Mucosa of rectum (tissue), 2 donors: ENCODE results near the gene NRXN3.

Source experiments
- H3K27ac ChIP-seq, 2 donors: one replicate each; pipeline ENCODE4 v1.7.0; 2013; ENCODE audit warnings: inconsistent platforms in 2 of 2, low read depth in 2 of 2, low read length in 2 of 2
- H3K27me3 ChIP-seq, 2 donors: one replicate each; pipeline ENCODE4 v1.7.0; 2013; ENCODE audit warnings: low read length in 2 of 2; ENCODE audit not compliant: control insufficient read depth in 2 of 2, insufficient read depth in 2 of 2
- H3K36me3 ChIP-seq, 2 donors: one replicate each; pipeline ENCODE4 v1.7.0; 2013; ENCODE audit warnings: low read length in 2 of 2; ENCODE audit not compliant: control insufficient read depth in 2 of 2, insufficient read depth in 2 of 2
- H3K4me1 ChIP-seq, 2 donors: one replicate each; pipeline ENCODE4 v1.7.0; 2013; ENCODE audit warnings: low read length in 2 of 2, mild to moderate bottlenecking in 1 of 2; ENCODE audit not compliant: control insufficient read depth in 2 of 2, insufficient read depth in 2 of 2
- H3K4me3 ChIP-seq, 2 donors: one replicate each; pipeline ENCODE4 v1.7.0; 2013; ENCODE audit warnings: low read length in 2 of 2
- H3K9ac ChIP-seq, 2 donors: one replicate each; pipeline ENCODE4 v1.7.0; 2013; ENCODE audit warnings: low read length in 2 of 2, low read depth in 1 of 2, mild to moderate bottlenecking in 1 of 2
- H3K9me3 ChIP-seq, 2 donors: one replicate each; pipeline ENCODE4 v1.7.0; 2013; ENCODE audit warnings: low read length in 2 of 2; ENCODE audit not compliant: control insufficient read depth in 2 of 2
- donor health status: healthy.
- donor health status: Normal muscosa, but diverticular disease.

NRXN3 gene

DNA sequence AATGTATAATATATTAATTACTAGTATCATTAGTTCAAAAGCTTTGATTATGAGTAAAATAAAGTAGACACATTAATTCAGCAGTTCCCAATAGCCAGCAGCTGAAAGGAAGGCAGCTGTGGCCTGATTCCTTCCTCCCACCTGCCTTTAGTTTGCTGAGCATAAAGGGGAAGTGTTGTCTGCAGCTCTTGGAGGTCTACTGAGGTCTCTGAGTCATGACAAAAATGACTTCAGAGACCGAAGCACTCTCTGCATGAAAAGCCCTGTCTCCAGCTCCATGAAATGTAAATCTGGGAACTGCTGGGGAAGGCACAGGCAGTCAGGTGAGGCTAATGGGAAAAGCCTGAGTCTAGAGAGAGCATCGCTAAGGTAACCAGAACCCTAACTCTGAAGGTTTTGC, 165.4 kb downstream of the NRXN3 start:
- Histone ChIP-seq H3K4me1 (no peaks in the 10 kb centered on the region), H3K9me3 (no peaks in the 10 kb centered on the region), H3K9ac (no peak overlapping the region), H3K36me3 (no peaks in the 10 kb centered on the region), H3K27ac (no peak overlapping the region), H3K4me3 (no peak overlapping the region), H3K27me3 (no peaks in the 10 kb centered on the region)

DNA sequence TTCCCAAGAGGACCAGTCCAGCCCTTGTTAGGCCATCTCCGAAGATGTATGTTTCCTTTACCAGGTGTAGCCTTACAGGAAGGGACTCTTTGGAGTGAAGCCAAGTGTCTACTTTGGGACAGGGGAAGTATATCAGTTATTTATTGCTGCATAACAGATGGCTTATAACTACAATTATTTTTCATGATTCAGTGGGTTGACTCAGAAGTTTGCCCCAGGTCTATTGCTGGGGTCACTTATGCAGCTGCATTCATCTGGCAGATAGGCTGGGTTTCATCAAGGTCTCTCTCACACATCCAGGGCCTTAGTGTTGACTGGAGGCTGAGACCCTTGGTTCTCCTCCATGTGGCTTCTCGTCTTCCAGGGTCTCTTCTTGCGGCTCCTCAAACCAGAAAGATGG, 170.1 kb downstream of the NRXN3 start:
- no peaks in the 10 kb centered on the region for H3K9me3 ChIP-seq
- H3K9ac ChIP-seq = no peak overlapping the region
- H3K4me1 ChIP-seq = no peaks in the 10 kb centered on the region
- no peaks in the 10 kb centered on the region for H3K27me3 ChIP-seq
- H3K27ac ChIP-seq = no peak overlapping the region
- H3K36me3 ChIP-seq = no peaks in the 10 kb centered on the region
- no peak overlapping the region for H3K4me3 ChIP-seq

DNA sequence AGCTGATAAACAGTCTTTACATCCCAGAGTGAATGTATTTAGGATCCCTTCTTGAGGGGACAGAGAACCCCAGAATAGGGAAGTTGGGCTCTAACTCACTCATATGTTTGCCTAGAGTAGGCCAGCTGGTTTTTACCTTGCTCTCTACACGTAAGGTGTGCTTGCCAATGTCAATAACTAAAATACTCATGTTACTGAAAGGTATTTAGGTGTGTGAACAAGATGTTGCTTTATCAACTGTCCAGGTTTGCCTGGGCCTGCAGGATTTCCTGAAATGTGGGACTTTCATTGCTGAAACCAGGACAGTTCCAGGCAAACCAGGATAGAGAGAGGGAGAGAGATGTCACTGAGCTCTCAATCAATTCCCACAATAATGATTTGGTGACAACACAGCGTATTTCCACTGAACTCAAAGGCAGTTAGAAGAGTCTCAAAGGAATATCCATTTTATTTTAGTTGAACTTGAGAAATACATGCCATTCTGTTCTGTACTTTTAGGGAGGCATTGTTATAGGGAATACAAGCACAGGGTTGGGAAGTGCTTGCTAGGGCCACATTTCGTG, 171.7 kb downstream of the NRXN3 start:
- no peaks in the 10 kb centered on the region for H3K9me3 ChIP-seq
- peaks cover 0 to 3% of the 10 kb centered on the region in 2 donors for H3K27me3 ChIP-seq
- no peak overlapping the region for H3K9ac ChIP-seq
- H3K27ac ChIP-seq = no peak overlapping the region
- H3K36me3 ChIP-seq = no peaks in the 10 kb centered on the region
- H3K4me3 ChIP-seq = no peak overlapping the region
- no peaks in the 10 kb centered on the region for H3K4me1 ChIP-seq

GRCh38 chr14:78342879-78343278, 172.7 kb downstream of the NRXN3 start:
- Histone ChIP-seq H3K27ac (no peak overlapping the region), H3K9me3 (no peaks in the 10 kb centered on the region), H3K9ac (no peak overlapping the region), H3K27me3 (peaks cover 0 to 3% of the 10 kb centered on the region in 2 donors), H3K36me3 (no peaks in the 10 kb centered on the region), H3K4me1 (no peaks in the 10 kb centered on the region), H3K4me3 (no peak overlapping the region)

DNA sequence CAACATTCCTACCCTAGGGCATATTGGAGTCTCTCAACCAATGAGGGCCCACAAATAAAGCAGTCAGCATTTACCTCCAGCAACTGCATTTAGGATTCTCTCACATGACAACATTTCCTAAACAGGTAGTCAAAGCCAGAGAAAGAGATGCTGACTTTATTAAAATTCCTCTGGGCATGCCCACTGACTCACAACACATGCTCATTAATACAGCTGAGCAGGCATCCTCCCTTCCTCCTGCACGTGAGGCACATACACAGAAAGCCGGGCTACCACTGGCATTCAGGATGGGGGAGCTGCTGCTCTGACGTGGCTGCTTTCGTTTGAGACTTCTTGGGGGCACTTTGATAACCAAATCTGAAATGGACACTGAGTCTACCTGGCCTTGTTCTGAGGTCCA, 174.1 kb downstream of the NRXN3 start:
- Histone ChIP-seq H3K4me3 (no peak overlapping the region), H3K9ac (no peak overlapping the region), H3K9me3 (no peaks in the 10 kb centered on the region), H3K36me3 (no peaks in the 10 kb centered on the region), H3K27ac (no peak overlapping the region), H3K27me3 (peaks cover 0 to 3% of the 10 kb centered on the region in 2 donors), H3K4me1 (no peaks in the 10 kb centered on the region)

- Histone ChIP-seq H3K27me3 (peaks cover 0 to 3% of the 10 kb centered on the region in 2 donors), H3K9ac (no peak overlapping the region), H3K9me3 (no peaks in the 10 kb centered on the region), H3K4me1 (no peaks in the 10 kb centered on the region), H3K27ac (no peak overlapping the region), H3K36me3 (no peaks in the 10 kb centered on the region), H3K4me3 (no peak overlapping the region)
These were observed 175.1 kb downstream of the NRXN3 start for GRCh38 chr14:78345131-78345744.

- H3K9me3 ChIP-seq = no peaks in the 10 kb centered on the region
- H3K4me3 ChIP-seq = no peak overlapping the region
- H3K4me1 ChIP-seq = no peaks in the 10 kb centered on the region
- peaks cover 0 to 3% of the 10 kb centered on the region in 2 donors for H3K27me3 ChIP-seq
- H3K9ac ChIP-seq = no peak overlapping the region
- no peak overlapping the region for H3K27ac ChIP-seq
- no peaks in the 10 kb centered on the region for H3K36me3 ChIP-seq
These were observed 176.6 kb downstream of the NRXN3 start for GRCh38 chr14:78346747-78347146.

- H3K4me3 ChIP-seq = no peak overlapping the region
- H3K4me1 ChIP-seq = no peaks in the 10 kb centered on the region
- no peaks in the 10 kb centered on the region for H3K9me3 ChIP-seq
- no peak overlapping the region for H3K9ac ChIP-seq
- no peak overlapping the region for H3K27ac ChIP-seq
- H3K36me3 ChIP-seq = no peaks in the 10 kb centered on the region
- no peaks in the 10 kb centered on the region for H3K27me3 ChIP-seq
These were observed 184.9 kb downstream of the NRXN3 start for GRCh38 chr14:78355109-78355508.

- Histone ChIP-seq H3K9me3 (no peaks in the 10 kb centered on the region), H3K27me3 (no peaks in the 10 kb centered on the region), H3K27ac (no peak overlapping the region), H3K4me1 (no peaks in the 10 kb centered on the region), H3K9ac (no peak overlapping the region), H3K36me3 (no peaks in the 10 kb centered on the region), H3K4me3 (no peak overlapping the region)
These were observed 186.2 kb downstream of the NRXN3 start for GRCh38 chr14:78356391-78356790.

DNA sequence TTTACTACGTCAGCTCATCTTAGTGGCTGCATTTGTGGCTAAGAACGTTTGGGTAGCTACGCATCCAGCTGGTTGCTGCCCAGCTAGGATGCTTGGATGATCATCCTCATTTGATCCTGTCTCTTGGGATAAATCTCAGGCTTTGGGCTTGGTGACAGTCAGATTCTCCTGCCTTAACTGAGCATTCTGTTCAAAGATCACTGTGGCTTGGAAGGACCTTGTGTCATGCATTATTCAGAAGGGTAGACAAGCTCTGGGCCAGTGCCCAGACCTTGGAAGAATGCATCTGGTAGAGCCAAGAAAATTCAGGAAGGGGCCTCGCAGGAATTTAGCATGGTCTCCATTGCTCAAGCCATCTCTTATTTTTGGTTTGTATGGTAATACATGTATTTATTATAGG, 188.4 kb downstream of the NRXN3 start:
- H3K4me3 ChIP-seq = no peak overlapping the region
- H3K4me1 ChIP-seq = no peaks in the 10 kb centered on the region
- H3K9ac ChIP-seq = no peak overlapping the region
- no peaks in the 10 kb centered on the region for H3K27me3 ChIP-seq
- no peaks in the 10 kb centered on the region for H3K36me3 ChIP-seq
- no peaks in the 10 kb centered on the region for H3K9me3 ChIP-seq
- no peak overlapping the region for H3K27ac ChIP-seq
